A172 (cell line): ENCODE data around the gene ACOT8. TPM values are rescaled to one million over a fixed set of nuclear protein-coding genes. Genes with fewer than 3 reads are reported as not detected.
"Not testable (repeated sequence)": the region's sequence is repeated elsewhere in the genome, so short reads cannot be mapped to it uniquely, and the experiment has no call there.

Experiments
- DNase-seq: peaks from one replicate; pipeline ENCODE4 v3.0.0-alpha.2; 2015; ENCODE audit warnings: low spot score
- total RNA-seq: library from RNA; depleted of rRNA; stranded (reverse); fragments of >200 nt; shearing (Covaris generic); gene quantifications from 2 replicates; pipeline ENCODE4 v1.2.3, GENCODE V29; 2014; rRNA removed

Gene ACOT8
- total RNA-seq = 60.9 and 71.1 TPM in 2 replicates

GRCh38 chr20:45857114-45857881 lies at the start of gene ACOT8, which contains the start of gene ZSWIM3:
TSS of gene ACOT8 (minus strand) at chr20:45857392. CDS start at chr20:45857315, 77 bp downstream.
TSS of gene ZSWIM3 (plus strand) at chr20:45857614. CDS start at chr20:45857826, 212 bp downstream.
- DNase-seq = peak; percentile 100

DNA sequence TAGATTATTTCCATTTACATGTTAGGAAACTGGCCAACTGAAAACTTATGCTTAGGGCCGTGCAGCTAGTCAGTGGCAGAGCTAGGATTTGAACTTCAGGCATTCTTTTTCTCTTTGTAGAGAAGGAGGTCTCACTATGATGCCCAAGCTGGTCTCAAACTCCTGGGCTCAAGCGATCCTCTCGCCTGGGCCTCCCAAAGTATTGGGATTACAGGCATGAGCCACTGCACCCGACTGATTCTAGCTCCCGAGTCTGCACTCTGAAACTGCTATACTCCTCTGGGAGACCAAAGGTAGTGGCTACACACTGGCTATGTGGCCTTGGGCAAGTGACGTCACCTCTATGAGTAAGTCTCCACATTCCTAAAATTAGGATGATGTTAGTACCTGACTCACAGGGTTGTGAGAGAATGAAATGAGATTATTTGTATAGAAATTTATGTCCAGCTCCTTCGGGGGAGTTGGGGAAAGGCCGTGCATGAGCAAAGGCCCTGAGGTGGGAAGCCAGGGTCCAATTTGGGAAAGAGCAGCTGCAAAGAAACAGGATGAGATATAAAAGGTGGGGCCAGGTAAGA lies 48.4 kb upstream of the ACOT8 start:
- peak; percentile 93 for DNase-seq

DNA sequence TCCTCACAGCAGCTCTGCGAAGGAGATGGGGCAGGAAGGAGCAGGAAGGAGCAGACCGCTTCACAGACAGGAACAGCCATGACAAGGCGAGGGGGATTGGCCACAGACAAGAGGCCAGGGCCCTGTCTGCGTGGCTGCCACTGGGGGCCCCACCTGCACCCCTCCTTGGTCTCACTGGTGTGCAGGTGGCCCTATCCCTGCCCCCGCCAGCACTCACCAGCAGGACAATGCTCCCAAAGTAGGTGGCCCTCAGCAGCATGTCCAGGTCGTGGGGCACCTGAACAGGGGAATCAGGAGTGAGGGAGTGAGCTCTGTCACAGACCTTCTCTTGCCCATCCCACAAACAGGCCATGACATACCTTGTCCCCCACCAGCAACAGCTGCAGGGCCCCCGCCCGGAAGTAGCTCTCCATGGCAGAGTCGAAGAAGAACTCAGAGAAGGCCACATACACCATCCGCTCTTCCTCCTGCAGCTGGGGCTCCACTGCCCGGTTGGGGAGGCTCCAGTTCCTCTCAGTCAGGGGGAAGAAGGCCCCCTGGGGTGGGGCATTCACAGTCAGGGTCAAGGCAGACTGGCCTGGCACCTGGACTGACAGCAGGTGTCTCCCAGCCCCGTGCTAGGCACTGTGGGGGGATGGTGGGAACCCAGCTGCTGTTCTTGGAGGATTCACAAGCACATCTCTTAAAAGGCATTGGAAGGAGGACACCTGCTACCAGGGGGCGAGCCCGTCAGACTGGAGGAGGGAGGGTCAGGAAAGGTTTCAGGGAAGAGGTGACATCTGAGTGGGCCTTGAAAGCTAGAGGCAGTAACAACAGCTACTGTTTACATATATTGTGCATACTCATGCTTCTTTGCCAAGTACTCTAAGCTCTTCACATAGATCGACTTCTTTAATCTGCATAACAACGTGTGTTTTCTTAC lies 47.7 kb upstream of the ACOT8 start:
- DNase-seq = no peak

- no peak for DNase-seq
Observed at GRCh38 chr20:45902199-45902701, 45.1 kb upstream of the ACOT8 start.

GRCh38 chr20:45901332-45901731 lies 44.1 kb upstream of the ACOT8 start:
- not testable (repeated sequence) for DNase-seq

- no peak for DNase-seq
Observed at GRCh38 chr20:45899046-45899835, 42.0 kb upstream of the ACOT8 start.

DNA sequence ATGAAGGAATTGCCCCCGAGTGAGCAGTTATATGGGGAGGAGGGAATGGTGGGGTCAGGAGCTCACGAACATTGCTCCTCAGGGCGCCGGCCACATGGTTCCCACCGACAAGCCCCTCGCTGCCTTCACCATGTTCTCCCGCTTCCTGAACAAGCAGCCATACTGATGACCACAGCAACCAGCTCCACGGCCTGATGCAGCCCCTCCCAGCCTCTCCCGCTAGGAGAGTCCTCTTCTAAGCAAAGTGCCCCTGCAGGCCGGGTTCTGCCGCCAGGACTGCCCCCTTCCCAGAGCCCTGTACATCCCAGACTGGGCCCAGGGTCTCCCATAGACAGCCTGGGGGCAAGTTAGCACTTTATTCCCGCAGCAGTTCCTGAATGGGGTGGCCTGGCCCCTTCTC lies 41.1 kb upstream of the ACOT8 start:
- DNase-seq = no peak

DNA sequence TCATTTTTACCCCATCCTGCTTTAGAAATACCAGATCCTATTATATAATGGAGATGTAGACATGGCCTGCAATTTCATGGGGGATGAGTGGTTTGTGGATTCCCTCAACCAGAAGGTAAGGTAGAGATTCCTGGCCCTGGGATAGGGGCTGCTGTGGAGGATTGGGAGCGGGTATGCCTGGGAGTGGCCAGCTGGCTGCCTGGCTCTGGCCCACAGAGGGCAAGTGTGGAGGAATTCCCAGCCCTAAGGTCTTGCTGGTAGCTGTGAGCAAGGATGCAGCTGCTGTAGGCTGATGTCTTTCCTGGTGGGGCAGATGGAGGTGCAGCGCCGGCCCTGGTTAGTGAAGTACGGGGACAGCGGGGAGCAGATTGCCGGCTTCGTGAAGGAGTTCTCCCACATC lies 40.5 kb upstream of the ACOT8 start:
- no peak for DNase-seq

- DNase-seq = no peak
Observed at GRCh38 chr20:45897289-45897688, 40.1 kb upstream of the ACOT8 start.

DNA sequence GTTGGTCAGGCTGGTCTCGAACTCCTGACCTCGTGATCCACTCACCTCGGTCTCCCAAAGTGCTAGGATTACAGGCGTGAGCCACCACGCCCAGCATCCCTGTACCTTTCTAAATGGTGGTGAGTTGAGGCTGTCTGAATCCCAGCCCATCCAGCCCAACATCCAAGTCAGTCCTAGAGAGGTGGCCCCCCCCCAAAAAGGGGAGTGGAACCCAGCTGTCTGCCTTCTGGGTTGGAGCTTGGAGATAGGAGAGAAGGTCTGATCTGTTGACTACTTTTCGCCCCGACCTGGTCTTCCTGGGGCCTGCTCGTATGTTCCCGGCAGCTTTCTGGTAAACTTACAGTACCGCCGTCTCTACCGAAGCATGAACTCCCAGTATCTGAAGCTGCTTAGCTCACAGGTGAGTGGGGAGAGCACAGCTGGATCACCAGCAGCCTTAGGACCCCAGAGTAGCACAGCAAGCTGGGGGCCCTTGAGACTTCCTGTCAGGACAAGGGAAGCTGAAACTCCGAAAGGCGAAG lies 39.5 kb upstream of the ACOT8 start:
- DNase-seq = no peak

GRCh38 chr20:45894797-45895196 lies 37.6 kb upstream of the ACOT8 start:
- no peak for DNase-seq

DNA sequence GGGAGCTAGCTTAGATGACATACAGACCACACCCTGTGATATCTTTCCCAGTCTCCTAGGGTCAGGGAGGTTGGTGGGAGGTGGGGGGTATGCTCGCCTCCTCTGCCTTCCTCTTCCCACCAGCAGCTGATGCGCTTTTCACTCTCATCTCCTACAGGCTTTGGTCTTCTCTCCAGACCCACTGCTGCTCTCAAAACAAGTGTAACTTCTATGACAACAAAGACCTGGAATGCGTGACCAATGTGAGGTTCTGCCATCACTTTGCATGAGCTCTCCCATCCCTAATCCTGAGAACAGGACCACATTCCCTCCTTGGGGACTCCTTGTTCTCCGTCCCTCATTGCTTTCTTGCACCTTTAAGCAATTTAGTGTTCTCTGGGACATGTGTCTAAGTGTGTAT lies 36.6 kb upstream of the ACOT8 start:
- no peak for DNase-seq

GRCh38 chr20:45892828-45893500 lies 35.8 kb upstream of the ACOT8 start:
- no peak for DNase-seq

GRCh38 chr20:45892049-45892825 lies 35.0 kb upstream of the ACOT8 start:
- DNase-seq = peak; percentile 35

DNA sequence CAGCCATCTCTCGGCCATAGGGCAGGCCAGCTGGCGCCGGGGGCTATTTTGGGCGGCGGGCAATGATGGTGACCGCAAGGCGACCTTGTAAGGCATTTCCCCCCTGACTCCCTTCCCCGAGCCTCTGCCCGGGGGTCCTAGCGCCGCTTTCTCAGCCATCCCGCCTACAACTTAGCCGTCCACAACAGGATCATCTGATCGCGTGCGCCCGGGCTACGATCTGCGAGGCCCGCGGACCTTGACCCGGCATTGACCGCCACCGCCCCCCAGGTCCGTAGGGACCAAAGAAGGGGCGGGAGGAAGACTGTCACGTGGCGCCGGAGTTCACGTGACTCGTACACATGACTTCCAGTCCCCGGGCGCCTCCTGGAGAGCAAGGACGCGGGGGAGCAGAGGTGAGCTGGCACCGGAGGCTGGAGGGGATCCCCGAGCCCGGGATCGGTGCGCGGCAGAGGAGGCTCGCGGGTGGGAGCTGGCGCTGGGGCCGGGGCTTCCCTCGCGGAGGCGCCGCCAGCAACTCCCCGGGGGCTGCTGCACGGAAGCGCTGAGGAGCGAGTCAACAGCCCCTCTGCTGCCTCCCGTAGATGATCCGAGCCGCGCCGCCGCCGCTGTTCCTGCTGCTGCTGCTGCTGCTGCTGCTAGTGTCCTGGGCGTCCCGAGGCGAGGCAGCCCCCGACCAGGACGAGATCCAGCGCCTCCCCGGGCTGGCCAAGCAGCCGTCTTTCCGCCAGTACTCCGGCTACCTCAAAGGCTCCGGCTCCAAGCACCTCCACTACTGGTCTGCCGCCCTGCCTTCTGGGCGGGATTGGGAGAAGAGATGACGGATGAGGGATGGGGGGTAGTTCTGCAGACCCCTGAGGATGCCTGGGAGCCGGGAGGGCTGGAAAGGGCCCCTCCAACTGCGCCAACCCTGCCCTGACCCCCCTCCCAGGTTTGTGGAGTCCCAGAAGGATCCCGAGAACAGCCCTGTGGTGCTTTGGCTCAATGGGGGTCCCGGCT lies 34.1 kb upstream of the ACOT8 start, which contains the start of the genes CTSA and NEURL2:
Gene CTSA (plus strand): TSS at position 351 of the 999 bp plus-strand sequence. CDS start 234 bp downstream, at position 585.
Gene NEURL2 (minus strand): TSS at position 224 of the 999 bp plus-strand sequence. CDS start 217 bp downstream, at position 7.
- peak; percentile 87 for DNase-seq

GRCh38 chr20:45890077-45890984 lies 33.1 kb upstream of the ACOT8 start:
- no peak for DNase-seq

GRCh38 chr20:45888681-45889080 lies 31.5 kb upstream of the ACOT8 start:
- no peak for DNase-seq
